Progenitor cell of endocrine pancreas (in vitro differentiated cells): ENCODE data around the gene CCNJ. TPM values are rescaled to one million over a fixed set of nuclear protein-coding genes. Genes with fewer than 3 reads are reported as not detected.
"Not testable (repeated sequence)": the region's sequence is repeated elsewhere in the genome, so short reads cannot be mapped to it uniquely, and the experiment has no call there.

Source experiments
- DNase-seq: peaks from one replicate; pipeline ENCODE4 v3.0.0; 2021; ENCODE audit warnings: low spot score; ENCODE audit not compliant: unreplicated experiment
- H3K27ac Mint-ChIP-seq: 2 replicates; pipeline ENCODE4 v1.8.0; 2021; ENCODE audit warnings: mild to moderate bottlenecking, moderate library complexity, mixed read lengths
- H3K27me3 Mint-ChIP-seq: 2 replicates; pipeline ENCODE4 v1.8.0; 2021; ENCODE audit warnings: mixed read lengths
- H3K36me3 Mint-ChIP-seq: 2 replicates; pipeline ENCODE4 v1.8.0; 2022; ENCODE audit warnings: mixed read lengths; ENCODE audit not compliant: insufficient read depth
- H3K4me1 Mint-ChIP-seq: 2 replicates; pipeline ENCODE4 v1.8.0; 2021; ENCODE audit warnings: low read depth, mixed read lengths
- H3K4me3 Mint-ChIP-seq: 2 replicates; pipeline ENCODE4 v1.8.0; 2021; ENCODE audit warnings: low read depth, mild to moderate bottlenecking, moderate library complexity, mixed read lengths
- H3K9me3 Mint-ChIP-seq: 2 replicates; pipeline ENCODE4 v1.8.0; 2021; ENCODE audit warnings: low read depth, mixed read lengths
- CTCF ChIP-seq: fragments of 200-600 bp; sonication (generic); IDR thresholded peaks from one replicate; pipeline ENCODE4 v1.5.0; 2021; ENCODE audit warnings: antibody characterized with exemption, mild to moderate bottlenecking; ENCODE audit not compliant: unreplicated experiment
- total RNA-seq: library from RNA; stranded (reverse); gene quantifications from 2 replicates; pipeline ENCODE4 v1.2.1, GENCODE V29; 2021

The CCNJ gene
- total RNA-seq, 1 donor from 2014 or later, result 45.8 TPM

- peaks cover 33% of the 10 kb centered on the region for H3K4me1 Mint-ChIP-seq
These were observed 3.2 kb downstream of the CCNJ start for GRCh38 chr10:96046546-96046945.

GRCh38 chr10:96047004-96047649 is 3.7 kb downstream of the CCNJ start:
- Mint-ChIP-seq H3K36me3 (peaks cover 22% of the 10 kb centered on the region), H3K4me1 (peaks cover 33% of the 10 kb centered on the region), H3K27ac (no peak overlapping the region), H3K4me3 (no peak overlapping the region), H3K27me3 (no peaks in the 10 kb centered on the region), H3K9me3 (no peaks in the 10 kb centered on the region)
- no peak for DNase-seq
- no peak for TF ChIP-seq CTCF

More at GRCh38 chr10:96046546-96046945, 3.2 kb downstream of the CCNJ start:
- H3K27me3 Mint-ChIP-seq, result no peaks in the 10 kb centered on the region
- H3K4me3 Mint-ChIP-seq, result no peak overlapping the region
- no peaks in the 10 kb centered on the region for H3K9me3 Mint-ChIP-seq
- H3K36me3 Mint-ChIP-seq, result peaks cover 20% of the 10 kb centered on the region
- no peak overlapping the region for H3K27ac Mint-ChIP-seq
- no peak for DNase-seq
- TF ChIP-seq CTCF, result no peak

- H3K4me3 Mint-ChIP-seq, result not testable (repeated sequence)
These were observed 4.5 kb downstream of the CCNJ start for GRCh38 chr10:96047925-96048324.

GRCh38 chr10:96049340-96049739 is 6.0 kb downstream of the CCNJ start:
- Mint-ChIP-seq H3K27me3 (no peaks in the 10 kb centered on the region), H3K27ac (no peak overlapping the region), H3K4me3 (no peak overlapping the region), H3K4me1 (peaks cover 33% of the 10 kb centered on the region), H3K36me3 (peaks cover 24% of the 10 kb centered on the region), H3K9me3 (no peaks in the 10 kb centered on the region)
- no peak for TF ChIP-seq CTCF
- no peak for DNase-seq

More at GRCh38 chr10:96047925-96048324, 4.5 kb downstream of the CCNJ start:
- H3K27ac Mint-ChIP-seq, H3K27me3 Mint-ChIP-seq, DNase-seq, H3K9me3 Mint-ChIP-seq: not testable (repeated sequence)
- Mint-ChIP-seq H3K36me3 (peaks cover 24% of the 10 kb centered on the region), H3K4me1 (peaks cover 33% of the 10 kb centered on the region)

- H3K36me3 Mint-ChIP-seq, result peaks cover 19% of the 10 kb centered on the region
- no peak for TF ChIP-seq CTCF
- no peaks in the 10 kb centered on the region for H3K27me3 Mint-ChIP-seq
- no peaks in the 10 kb centered on the region for H3K9me3 Mint-ChIP-seq
- H3K4me1 Mint-ChIP-seq, result peaks cover 3% of the 10 kb centered on the region
- H3K27ac Mint-ChIP-seq, result peak overlapping the region; percentile 69
- H3K4me3 Mint-ChIP-seq, result no peak overlapping the region
- DNase-seq, result no peak
These were observed 10.6 kb downstream of the CCNJ start for GRCh38 chr10:96053985-96054384.

- Mint-ChIP-seq H3K36me3 (peaks cover 25% of the 10 kb centered on the region), H3K9me3 (no peaks in the 10 kb centered on the region), H3K27ac (no peak overlapping the region), H3K4me1 (peaks cover 11% of the 10 kb centered on the region), H3K4me3 (no peak overlapping the region), H3K27me3 (no peaks in the 10 kb centered on the region)
- TF ChIP-seq CTCF, result no peak
- DNase-seq, result no peak
These were observed 13.4 kb downstream of the CCNJ start for GRCh38 chr10:96056787-96057186.
